TTC549 (cell line): ENCODE data around the gene APOBR.
"Not testable (repeated sequence)": the region's sequence is repeated elsewhere in the genome, so short reads cannot be mapped to it uniquely, and the experiment has no call there.

ENCODE experiments used
- FAIRE-seq: peaks from 2 replicates; lab custom pipeline; 2012; peaks lifted over from hg19 to GRCh38; lab: Jason Lieb, UNC

Gene APOBR

DNA sequence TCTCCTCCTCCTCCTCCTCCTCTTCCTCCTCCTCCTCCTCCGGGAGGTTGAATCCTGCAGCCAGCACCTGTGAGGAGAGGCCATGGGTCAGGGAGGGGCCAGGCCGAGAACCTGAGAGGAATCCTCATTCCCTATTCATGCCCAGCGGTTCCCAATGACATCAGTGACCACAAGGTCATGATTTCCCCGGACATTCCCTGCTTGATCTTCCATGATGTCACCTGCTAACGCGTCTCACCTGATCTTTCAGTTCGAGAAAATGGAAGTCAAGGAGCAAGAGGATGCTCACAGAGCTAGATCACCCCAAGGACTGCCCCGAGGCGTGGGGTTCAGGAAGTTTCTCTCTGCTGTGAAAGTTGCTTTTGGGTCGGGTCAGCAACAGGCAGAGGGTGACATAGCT lies 5.4 kb downstream of the APOBR start:
- FAIRE-seq, result no peak

- not testable (repeated sequence) for FAIRE-seq
Observed at GRCh38 chr16:28500476-28501180, 6.2 kb downstream of the APOBR start.

GRCh38 chr16:28501258-28502232 lies 7.1 kb downstream of the APOBR start:
- no peak for FAIRE-seq

DNA sequence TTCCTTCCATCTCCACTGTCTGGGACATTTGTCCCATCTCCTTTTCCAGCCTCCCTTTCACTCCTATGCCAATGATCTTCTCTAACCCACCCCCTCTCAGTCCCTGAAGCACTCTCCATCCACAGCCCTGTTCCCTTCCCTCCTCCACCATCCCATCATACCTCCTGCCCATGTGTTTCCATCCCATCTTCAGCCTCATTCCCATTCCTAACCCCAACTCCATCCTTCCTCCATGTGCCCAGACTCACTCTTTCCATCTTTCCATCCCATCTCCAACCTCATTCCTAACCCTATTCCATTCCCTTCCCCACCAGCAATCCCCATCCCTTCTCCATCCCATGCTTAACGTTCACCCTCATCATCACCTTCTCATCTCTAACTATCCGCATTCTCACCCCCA lies 7.8 kb downstream of the APOBR start:
- no peak for FAIRE-seq

GRCh38 chr16:28503470-28504259 lies 9.2 kb downstream of the APOBR start:
- no peak for FAIRE-seq

GRCh38 chr16:28504707-28505404 lies 10.4 kb downstream of the APOBR start:
- FAIRE-seq, result no peak

DNA sequence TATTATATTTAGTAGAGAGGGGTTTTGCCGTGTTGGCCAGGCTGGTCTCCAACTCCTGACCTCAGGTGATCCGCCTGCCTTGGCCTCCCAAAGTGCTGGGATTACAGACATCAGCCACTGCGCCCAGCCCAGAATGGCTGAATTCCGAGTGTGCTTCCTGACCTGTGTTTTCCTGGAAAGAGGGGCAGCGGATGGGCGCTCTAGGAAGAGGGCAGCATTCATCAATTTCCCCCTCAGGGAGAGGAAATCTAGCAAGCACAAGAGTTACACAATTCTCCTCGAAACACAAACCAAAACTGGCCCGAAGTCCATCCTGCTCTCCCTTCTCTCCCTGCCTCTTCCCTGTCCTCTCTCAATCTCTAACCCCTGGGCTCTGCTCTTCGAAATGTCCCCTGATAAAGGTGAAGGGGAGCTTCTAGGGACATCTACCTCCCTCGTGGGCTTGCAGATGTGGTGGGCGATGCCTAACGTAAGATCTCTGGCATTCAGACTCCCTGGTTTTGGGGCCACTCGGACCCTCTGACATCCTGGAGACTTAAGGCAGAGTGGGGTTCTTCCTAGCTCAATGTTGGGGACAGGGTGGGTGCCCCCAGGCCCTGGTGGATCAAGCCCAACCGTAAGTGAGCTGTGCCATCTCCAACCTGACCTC lies 11.2 kb downstream of the APOBR start:
- no peak for FAIRE-seq

- no peak for FAIRE-seq
Observed at GRCh38 chr16:28511031-28511430, 16.6 kb downstream of the APOBR start.

- FAIRE-seq, result no peak
Observed at GRCh38 chr16:28511801-28512789, 17.7 kb downstream of the APOBR start.

DNA sequence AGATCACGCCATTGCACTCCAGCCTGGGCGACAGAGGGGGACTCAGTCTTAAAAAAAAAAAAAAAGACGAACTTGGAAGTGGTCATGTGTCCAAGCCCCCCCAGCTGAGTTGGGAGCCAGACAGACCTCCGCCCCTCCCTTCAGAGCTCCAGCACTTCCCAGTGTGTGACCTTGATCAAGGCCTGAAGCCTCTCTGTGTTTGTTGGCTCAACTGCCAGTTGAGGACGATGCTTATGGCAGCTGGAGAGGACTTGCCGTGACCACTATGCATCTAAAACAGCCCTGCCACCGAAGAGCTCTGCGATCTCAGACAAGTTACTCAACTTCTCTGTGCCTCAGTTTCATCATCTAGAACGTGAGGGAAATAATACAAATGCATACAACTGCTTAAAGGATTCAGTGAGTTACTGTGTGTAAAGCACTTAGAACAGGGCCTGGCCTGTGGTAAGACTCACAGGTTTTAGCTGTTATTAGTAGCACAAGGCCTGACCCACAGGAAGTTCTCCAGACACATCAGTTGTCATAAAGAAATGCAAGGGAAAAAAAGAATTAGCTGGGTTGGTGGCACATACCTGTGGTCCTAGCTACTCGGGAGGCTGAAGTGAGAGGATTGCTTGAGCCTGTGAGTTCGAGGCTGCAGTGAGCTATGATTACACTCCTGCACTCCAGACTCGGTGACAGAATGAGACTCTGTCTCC lies 19.2 kb downstream of the APOBR start:
- FAIRE-seq, result no peak

- no peak for FAIRE-seq
Observed at GRCh38 chr16:28514246-28514645, 19.8 kb downstream of the APOBR start.

- FAIRE-seq, result no peak
Observed at GRCh38 chr16:28520672-28521071, 26.2 kb downstream of the APOBR start.

DNA sequence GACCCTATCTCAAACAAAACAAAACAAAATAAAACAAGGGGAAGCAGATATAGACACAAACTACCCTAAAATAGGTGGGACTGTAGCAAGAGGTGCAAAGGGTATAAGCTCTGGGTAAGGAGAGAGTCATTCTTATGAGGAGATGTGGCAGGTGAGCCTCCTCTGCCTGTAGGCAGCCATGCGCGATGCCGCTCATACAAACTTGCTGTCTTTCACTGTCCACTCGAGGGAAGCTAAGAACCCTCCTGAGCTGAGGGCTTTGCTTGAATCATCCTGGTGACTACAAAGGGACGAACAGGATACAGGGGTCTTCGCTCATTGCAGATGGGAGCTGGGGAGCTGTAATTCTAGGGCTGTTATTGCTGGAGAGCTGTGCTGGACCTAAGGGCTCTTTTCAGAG lies 27.0 kb downstream of the APOBR start:
- FAIRE-seq, result no peak

DNA sequence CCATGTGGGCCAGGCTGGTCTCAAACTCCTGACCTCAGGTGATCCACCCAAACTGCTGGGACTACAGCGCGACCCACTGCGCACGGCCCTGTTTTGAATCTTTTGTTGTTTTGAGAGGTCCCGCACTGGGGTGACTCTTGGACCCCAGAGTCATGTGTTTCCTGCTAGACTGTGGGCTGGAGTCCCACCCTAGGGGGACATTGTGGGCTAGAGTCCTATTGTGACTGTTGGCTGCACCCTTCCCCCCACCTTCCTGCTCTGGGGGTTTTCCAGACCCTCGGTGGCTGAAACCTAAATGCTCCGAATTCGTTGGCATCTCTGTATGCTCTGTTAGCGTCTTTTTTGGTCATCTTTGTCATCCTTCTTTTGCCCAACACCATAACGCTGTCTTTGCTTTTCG lies 28.3 kb downstream of the APOBR start:
- FAIRE-seq, result no peak

DNA sequence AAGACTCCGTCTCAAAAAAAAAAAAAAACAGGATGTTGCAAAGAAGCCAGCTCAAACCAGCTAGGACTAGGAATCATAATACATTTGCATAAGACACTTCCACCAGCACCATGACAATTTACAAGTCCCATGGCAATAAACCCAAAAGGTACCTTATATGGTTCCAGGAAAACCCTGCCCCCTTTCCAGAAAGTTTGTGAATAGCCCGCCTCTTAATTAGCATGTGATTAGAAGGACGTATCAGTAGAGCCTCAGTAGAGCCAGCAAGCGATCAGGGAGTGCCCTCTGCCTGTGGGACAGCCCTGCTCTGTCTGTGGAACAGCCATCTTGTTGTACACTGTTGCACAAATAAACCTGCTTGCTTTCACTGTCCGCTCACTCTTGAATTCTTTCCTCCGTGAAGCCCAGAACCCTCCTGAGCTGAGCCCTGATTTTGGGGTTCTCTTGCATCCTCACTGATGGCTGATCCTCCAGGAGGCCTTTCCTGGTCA lies 30.3 kb downstream of the APOBR start:
- no peak for FAIRE-seq

DNA sequence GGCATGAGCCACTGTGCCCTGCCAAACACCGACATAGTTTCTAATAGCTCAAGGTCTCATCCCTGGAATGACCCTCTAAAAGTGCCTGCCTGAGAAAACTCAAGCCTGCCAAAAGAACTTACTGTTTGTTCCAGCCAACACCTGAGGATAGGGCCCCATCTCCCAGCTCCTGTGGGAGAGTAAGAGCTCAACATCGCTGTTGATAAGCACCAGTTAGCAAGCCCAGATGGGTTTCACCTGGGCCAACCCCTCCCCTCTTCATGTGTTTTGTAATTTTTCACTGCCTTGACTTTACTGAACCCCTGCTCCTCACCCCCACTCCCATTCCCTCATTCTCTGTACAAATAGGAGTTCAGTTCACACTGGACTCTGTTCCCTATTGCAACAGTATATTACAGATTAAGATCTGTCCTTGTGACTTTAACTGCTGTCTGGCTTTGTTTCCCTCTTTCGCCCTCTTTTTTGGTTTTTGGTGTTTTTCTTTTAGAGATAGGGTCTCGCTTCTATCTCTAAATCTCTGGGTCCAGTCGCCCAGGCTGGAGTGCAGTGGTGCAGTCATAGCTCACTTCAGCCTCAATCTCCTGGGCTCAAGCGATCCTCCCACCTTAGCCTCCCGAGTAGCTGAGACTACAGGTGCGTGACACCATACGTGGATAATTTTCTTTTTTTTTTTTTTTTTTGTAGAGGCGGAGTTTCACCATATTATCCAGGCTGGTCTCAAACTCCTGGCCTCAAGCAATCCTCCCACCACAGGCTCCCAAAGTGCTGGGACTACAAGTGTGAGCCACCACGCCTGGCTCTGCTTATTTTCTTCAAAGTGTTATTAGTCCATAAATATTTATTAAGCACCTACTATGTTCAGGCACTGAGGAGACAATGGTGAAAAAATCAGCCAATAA lies 32.0 kb downstream of the APOBR start:
- no peak for FAIRE-seq

DNA sequence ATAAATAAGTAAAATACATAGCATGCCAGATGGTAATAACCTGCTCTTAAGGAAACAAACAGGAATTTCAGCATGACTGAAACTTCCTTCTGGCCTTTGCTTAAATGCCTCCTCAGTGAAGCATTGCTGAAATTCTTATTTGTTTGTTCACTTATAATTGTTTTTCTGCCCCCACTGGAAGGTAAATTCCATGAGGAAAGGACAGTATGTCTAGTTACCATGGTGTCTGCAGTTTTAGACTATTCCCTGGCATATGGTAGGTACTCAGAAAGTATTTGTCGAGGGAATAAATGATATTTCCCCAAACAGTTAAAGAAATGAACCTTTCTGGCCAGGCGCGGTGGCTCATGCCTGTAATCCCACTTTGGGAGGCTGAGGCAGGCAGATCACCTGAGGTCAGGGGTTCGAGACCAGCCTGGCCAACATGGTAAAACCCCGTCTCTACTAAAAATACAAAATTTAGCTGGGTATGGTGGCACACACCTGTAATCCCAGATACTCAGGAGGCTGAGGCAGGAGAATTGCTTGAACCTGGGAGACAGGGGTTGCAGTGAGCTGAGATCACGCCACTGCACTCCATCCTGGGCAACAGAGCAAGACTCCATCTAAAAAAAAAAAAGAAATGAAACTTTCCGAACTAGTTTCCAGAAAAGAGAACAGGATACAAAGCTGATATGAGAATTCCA lies 32.8 kb downstream of the APOBR start:
- FAIRE-seq, result not testable (repeated sequence)

DNA sequence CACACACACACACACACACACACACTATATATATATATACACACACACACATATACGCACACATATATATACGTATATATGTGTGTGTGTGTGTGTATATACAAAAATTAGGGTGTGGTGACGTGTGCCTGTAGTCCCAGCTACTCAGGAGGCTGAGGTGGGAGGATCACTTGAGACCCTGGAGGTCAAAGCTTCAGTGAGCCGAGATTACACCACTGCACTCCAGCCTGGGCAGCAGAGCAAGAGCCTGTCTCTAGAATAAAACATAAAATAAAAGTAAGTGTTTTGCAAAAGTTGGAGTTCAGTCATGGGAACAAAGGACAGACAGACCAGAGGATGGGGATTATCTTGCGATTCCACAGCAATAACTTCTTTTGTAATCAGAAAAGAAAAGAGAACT lies 33.5 kb downstream of the APOBR start:
- no peak for FAIRE-seq
